ENCODE data around the gene FMO2. TPM values are rescaled to one million over a fixed set of nuclear protein-coding genes. Genes with fewer than 3 reads are reported as not detected.

Gene FMO2
- total RNA-seq, 1 donor from 2014 or later, result 19.8 TPM

- no peak for DNase-seq (ENCODE audit: low spot score)
- intact Hi-C loops (cut with DNase I), result no loop called here
These were observed 17.3 kb upstream of the FMO2 start for GRCh38 chr1:171167785-171168184.

DNA sequence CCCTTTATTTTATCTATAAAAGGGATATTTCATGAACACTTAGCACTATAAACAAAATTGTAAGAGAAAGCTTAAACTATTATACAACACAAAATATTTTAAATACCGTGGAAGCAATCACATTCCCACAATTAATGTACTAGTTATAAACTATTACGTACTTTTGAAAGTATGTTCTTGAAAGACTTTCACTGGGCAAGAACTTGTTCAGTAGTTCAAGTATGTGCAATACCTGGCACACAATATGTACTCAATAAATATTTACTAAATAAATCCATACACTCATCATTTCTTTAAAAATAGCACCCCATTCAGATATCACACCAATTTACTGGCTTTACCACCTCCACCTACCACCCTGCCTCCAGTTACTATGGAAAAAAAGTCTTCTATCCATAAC is 12.6 kb upstream of the FMO2 start:
- intact Hi-C loops (cut with DNase I), result no loop called here
- DNase-seq (ENCODE audit: low spot score), result no peak

GRCh38 chr1:171173069-171173468 is 12.0 kb upstream of the FMO2 start:
- DNase-seq (ENCODE audit: low spot score), result no peak
- intact Hi-C loops (cut with DNase I), result no loop called here

DNA sequence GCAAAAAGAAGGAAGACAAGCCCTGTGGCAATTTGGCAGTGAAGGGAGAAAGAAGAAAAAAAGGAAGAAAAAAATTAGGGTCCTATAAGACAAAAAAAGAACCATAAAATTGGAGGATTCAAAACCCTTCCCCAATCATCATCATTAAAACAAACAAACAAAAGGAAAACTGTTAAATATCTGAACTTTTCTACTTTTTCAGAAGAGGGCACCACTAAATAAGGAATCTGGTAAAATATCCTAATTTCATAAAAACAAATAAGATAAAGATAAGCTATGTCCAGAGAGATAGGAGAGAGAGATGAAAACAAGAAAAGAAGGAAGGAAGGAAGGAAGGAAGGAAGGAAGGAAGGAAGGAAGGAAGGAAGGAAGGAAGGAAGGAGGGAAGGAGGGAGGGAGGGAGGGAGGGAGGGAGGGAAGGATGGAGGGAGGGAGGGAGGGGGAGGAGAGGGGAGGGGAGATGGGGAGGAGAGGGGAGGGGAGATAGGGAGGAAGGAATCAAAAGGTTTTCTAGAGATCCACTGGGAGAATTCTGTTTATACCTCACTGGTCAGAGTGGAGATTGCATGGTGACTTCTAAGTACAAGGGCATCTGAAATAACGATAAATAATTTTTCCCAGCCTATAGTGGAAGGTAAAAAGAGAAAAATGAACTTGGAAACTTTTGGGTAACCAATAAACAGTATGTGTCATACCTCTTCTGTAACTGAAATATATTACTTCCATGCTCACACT is 10.4 kb upstream of the FMO2 start:
- intact Hi-C loops (cut with DNase I), result no loop called here

DNA sequence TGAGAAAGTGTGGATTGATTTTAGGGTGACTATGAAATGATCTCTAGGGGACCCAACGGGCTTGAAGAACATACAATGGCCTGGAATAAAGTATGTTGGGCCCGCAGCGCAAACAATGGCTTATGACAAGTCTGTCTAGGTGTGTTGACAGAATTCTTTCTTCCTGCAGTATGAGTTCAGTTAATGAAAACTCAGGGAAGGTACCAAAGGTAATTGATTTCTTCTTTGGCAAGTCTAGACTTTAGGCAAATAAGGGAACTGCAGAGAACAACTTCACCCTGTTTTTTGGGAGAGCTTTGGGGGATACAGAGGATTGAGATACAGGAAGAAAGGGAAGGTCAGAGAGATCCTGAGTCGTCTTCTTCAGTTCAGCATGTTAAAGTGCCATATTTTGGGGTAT is 7.8 kb upstream of the FMO2 start:
- intact Hi-C loops (cut with DNase I), result no loop called here
- no peak for DNase-seq (ENCODE audit: low spot score)

More for the DNA sequence above, 10.4 kb upstream of the FMO2 start:
- no peak for DNase-seq (ENCODE audit: low spot score)

GRCh38 chr1:171179318-171180227 is 5.5 kb upstream of the FMO2 start:
- intact Hi-C loops (cut with DNase I), result loop anchor here (10.0 kb wide), 1 partner anchor 55 kb away; no protein-coding TSS in a partner anchor
- DNase-seq (ENCODE audit: low spot score), result no peak

- DNase-seq (ENCODE audit: low spot score), result no peak
- intact Hi-C loops (cut with DNase I), result loop anchor here (10.0 kb wide), 1 partner anchor 56 kb away; no protein-coding TSS in a partner anchor
These were observed 4.4 kb upstream of the FMO2 start for GRCh38 chr1:171180670-171181069.

DNA sequence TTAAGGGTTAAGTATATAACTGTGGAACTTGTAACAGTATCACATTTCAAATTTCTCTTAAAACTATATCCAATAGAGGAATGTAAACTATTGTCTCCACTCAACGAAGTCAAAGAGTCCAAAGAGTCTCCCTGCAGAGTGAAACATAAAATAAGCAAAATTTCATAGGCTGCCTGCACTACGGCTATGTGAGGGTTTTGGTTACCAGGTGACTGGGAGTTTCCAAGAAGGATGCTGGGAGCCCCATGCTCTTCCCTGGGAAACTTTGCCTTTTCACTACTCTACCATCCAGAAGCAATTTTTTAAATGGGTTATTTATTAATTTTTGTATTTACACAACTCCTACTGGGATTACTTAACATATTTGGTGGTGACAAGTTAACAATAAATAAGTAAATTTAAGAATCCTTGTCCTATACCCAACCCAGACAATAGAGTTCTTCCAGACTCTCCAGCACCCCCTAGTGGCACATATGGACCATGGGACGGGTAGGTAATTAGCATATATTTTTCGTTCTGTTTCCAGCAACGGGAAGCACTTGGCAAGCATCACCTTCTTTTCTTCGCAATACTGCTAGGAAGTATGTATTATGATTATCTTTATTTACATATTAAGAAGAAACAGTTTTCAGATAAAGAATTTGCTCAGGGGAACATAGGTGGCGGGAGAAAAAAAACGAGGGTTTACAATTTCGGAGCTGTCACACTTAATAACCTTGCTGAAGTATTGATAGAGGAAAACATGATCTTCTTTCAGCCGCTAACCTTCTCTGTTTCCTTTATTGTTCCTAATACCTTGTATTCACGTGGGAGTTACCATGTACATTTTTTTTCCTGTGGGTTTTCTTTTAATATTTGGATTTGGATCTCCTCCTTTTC is 3.5 kb downstream of the FMO2 start:
- DNase-seq (ENCODE audit: low spot score), result no peak
- intact Hi-C loops (cut with DNase I), result loop anchor here (5.0 to 10.0 kb wide), 2 partner anchors 39 to 64 kb away; no protein-coding TSS in a partner anchor

- intact Hi-C loops (cut with DNase I), result no loop called here
- DNase-seq (ENCODE audit: low spot score), result no peak
These were observed 6.9 kb downstream of the FMO2 start for GRCh38 chr1:171191992-171192391.

GRCh38 chr1:171195767-171196166 is 10.7 kb downstream of the FMO2 start:
- intact Hi-C loops (cut with DNase I), result no loop called here
- DNase-seq (ENCODE audit: low spot score), result no peak

GRCh38 chr1:171196351-171196750 is 11.3 kb downstream of the FMO2 start:
- intact Hi-C loops (cut with DNase I), result no loop called here
- DNase-seq (ENCODE audit: low spot score), result no peak

- intact Hi-C loops (cut with DNase I), result no loop called here
These were observed 13.0 kb downstream of the FMO2 start for GRCh38 chr1:171198081-171198480.

DNA sequence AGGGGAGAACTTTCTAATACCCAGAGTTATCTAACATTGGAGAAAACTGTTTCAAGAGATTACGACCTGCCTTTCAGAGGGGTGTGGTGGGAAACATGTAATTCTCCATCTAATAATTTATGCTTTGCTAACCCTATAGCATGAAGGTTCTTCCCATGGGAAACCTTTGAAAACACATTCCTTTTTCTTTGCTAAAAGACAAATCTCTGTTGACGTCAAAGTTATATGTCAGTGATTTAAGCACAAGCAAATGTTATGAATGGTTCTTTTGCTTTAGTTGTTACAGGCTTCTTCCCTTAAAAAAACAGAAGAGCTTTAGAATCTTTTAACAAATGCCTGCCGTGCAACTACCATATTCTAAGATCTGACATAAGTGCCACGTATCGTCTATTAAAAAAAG is 19.2 kb downstream of the FMO2 start:
- no peak for DNase-seq (ENCODE audit: low spot score)
- intact Hi-C loops (cut with DNase I), result no loop called here

More at GRCh38 chr1:171198081-171198480, 13.0 kb downstream of the FMO2 start:
- DNase-seq (ENCODE audit: low spot score), result no peak

- intact Hi-C loops (cut with DNase I), result no loop called here
These were observed 21.3 kb downstream of the FMO2 start for GRCh38 chr1:171206204-171206977.

GRCh38 chr1:171206978-171207355 is 21.9 kb downstream of the FMO2 start:
- intact Hi-C loops (cut with DNase I), result no loop called here
- DNase-seq (ENCODE audit: low spot score), result no peak

More at GRCh38 chr1:171206204-171206977, 21.3 kb downstream of the FMO2 start:
- no peak for DNase-seq (ENCODE audit: low spot score)

DNA sequence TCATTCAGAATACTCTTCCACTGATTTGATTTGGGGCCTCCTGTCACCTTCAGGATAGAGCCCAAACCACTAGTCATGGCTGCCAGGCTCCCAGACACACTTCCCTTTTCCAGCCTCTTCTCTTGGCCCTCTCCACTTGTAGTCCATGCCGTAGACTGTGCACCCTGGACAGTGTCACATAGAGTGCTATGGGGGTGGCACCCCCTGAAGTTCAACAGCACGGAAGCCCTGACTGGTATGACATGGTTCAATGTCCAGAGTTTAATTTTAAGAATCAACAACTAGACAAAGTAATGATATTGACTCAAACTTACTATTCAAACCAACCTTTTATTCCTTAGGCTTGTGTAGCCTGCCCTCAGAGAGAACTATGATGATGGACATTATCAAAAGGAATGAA is 22.3 kb downstream of the FMO2 start:
- no peak for DNase-seq (ENCODE audit: low spot score)
- intact Hi-C loops (cut with DNase I), result no loop called here

DNA sequence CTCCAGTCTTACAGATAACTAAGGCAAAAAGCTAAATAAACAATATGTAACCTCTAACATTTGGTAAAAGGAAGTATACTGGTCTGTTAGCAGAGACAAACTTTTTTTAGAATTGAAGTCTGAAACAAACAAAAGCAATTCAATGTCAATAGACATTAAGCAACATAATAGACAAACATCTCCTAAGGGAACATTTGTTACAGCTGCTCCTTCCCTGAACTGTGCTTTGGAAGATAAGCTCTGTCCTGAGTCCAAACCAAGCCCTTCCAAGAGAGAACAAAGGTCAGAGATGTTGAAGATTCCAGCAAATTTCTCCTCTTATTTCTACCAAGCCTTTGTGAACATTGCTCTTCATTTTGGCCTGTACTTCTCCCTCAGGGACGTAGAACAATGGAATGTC is 25.3 kb downstream of the FMO2 start:
- DNase-seq (ENCODE audit: low spot score), result no peak
- intact Hi-C loops (cut with DNase I), result no loop called here

GRCh38 chr1:171212607-171213351 is 27.7 kb downstream of the FMO2 start:
- no peak for DNase-seq (ENCODE audit: low spot score)
- intact Hi-C loops (cut with DNase I), result no loop called here

All from cardiac septum (tissue), 1 donor.